Endothelial cell of umbilical vein (primary cell): Measurements from ENCODE around the gene RFC3. TPM values are rescaled to one million over a fixed set of nuclear protein-coding genes. Genes with fewer than 3 reads are reported as not detected.

Source experiments
- BruUV-seq: library from RNA; stranded (reverse); fragments of 400-500 nt; replicated peaks from 2 replicates; lab custom pipeline; 2021; lab: Mats Ljungman, UMichigan
- CTCF ChIA-PET: fragments of 300-600, 350-600 bp; sonication (Branson Sonifier 250); formaldehyde crosslinking; loops from one replicate; lab custom pipeline; 2021; ENCODE audit warnings: antibody characterized with exemption, inconsistent platforms; lab: Charles Lee
- POLR2A ChIA-PET: fragments of 300-600, 350-600 bp; sonication (Branson Sonifier 250); formaldehyde crosslinking; loops from one replicate; lab custom pipeline; 2021; ENCODE audit warnings: antibody characterized with exemption, inconsistent platforms; lab: Charles Lee
- DNase-seq: peaks from one replicate; pipeline ENCODE4 v3.0.0-alpha.2; 2011; ENCODE audit warnings: low read depth, low spot score
- FAIRE-seq: peaks from 2 replicates; lab custom pipeline; 2011; peaks lifted over from hg19 to GRCh38; lab: Jason Lieb, UNC
- H2AFZ ChIP-seq: 2 replicates; pipeline ENCODE4 v1.6.0; 2012; ENCODE audit warnings: low read depth, low read length, control low read depth, inconsistent platforms
- H3K27ac ChIP-seq: 2 replicates; pipeline ENCODE4 v1.5.1; 2011; ENCODE audit warnings: low read depth, mild to moderate bottlenecking, control low read depth, low read length, moderate library complexity; ENCODE audit not compliant: insufficient read depth
- H3K27me3 ChIP-seq, 2 experiments: 2 replicates each; pipeline versions ENCODE4 v1.6.0 to v1.6.1; 2011; ENCODE audit warnings: low read length in 2 of 2, mixed read lengths in 1 of 2; ENCODE audit not compliant: control insufficient read depth in 2 of 2, insufficient read depth in 2 of 2
- H3K36me3 ChIP-seq, 2 experiments: 2 replicates in 1 of 2; 3 replicates in 1 of 2; pipeline ENCODE4 v1.5.1; 2011; ENCODE audit warnings: low read length in 2 of 2, mild to moderate bottlenecking in 1 of 2, moderate library complexity in 1 of 2; ENCODE audit not compliant: control insufficient read depth in 2 of 2, insufficient read depth in 2 of 2; ENCODE audit errors: extremely low read depth in 1 of 2
- H3K4me1 ChIP-seq: 3 replicates; pipeline ENCODE4 v1.5.1; 2011; ENCODE audit warnings: mild to moderate bottlenecking, low read length; ENCODE audit not compliant: control insufficient read depth, insufficient read depth; ENCODE audit errors: extremely low read depth
- H3K4me2 ChIP-seq: 2 replicates; pipeline ENCODE4 v1.6.1; 2011; ENCODE audit warnings: low read length, control low read depth, mixed read lengths; ENCODE audit not compliant: insufficient read depth
- H3K4me3 ChIP-seq, 3 experiments: fragments of 200-600 bp in 1 of 3; sonication (generic), shearing (Covaris generic) in 1 of 3; replicated peaks in 1 of 3; 2 replicates each; pipeline ENCODE4 v1.5.1; 2011 to 2016; ENCODE audit warnings: control low read depth in 3 of 3, low read length in 3 of 3, mild to moderate bottlenecking in 2 of 3, inconsistent platforms in 1 of 3, low read depth in 1 of 3, moderate library complexity in 1 of 3; ENCODE audit not compliant: insufficient read depth in 1 of 3
- H3K79me2 ChIP-seq: 2 replicates; pipeline ENCODE4 v1.6.0; 2012; ENCODE audit warnings: low read length, inconsistent platforms; ENCODE audit not compliant: control insufficient read depth, insufficient read depth
- H3K9ac ChIP-seq: replicated peaks from 2 replicates; pipeline ENCODE3; 2011; ENCODE audit warnings: low read length, control low read depth; ENCODE audit not compliant: insufficient read depth; ENCODE audit errors: extremely low read depth
- H3K9me1 ChIP-seq: replicated peaks from 3 replicates; pipeline ENCODE4 v1.6.0; 2011; ENCODE audit warnings: mild to moderate bottlenecking, low read length; ENCODE audit not compliant: control insufficient read depth, insufficient read depth; ENCODE audit errors: extremely low read depth
- H3K9me3 ChIP-seq: replicated peaks from 2 replicates; pipeline ENCODE4 v1.5.1; 2012; ENCODE audit warnings: low read length, inconsistent platforms; ENCODE audit not compliant: control insufficient read depth, insufficient read depth
- H4K20me1 ChIP-seq: replicated peaks from 2 replicates; pipeline ENCODE3; 2011; ENCODE audit warnings: mild to moderate bottlenecking, low read length; ENCODE audit not compliant: control insufficient read depth, insufficient read depth; ENCODE audit errors: extremely low read depth
- EZH2 ChIP-seq: IDR thresholded peaks from 2 replicates; pipeline ENCODE4 v1.6.1; 2012; ENCODE audit warnings: borderline replicate concordance, low read depth, mild to moderate bottlenecking, moderate library complexity, low read length, inconsistent platforms; ENCODE audit not compliant: severe bottlenecking
- FOS ChIP-seq: IDR thresholded peaks from 2 replicates; pipeline ENCODE4 v1.6.1; 2011; ENCODE audit warnings: mild to moderate bottlenecking, low read length, moderate library complexity, borderline replicate concordance; ENCODE audit not compliant: insufficient read depth
- GATA2 ChIP-seq: IDR thresholded peaks from 2 replicates; pipeline ENCODE4 v1.7.0; 2011; ENCODE audit warnings: low read depth, mild to moderate bottlenecking, moderate library complexity, mixed read lengths, low read length; ENCODE audit not compliant: insufficient read length, insufficient read depth
- JUN ChIP-seq: IDR thresholded peaks from 2 replicates; pipeline ENCODE4 v1.6.1; 2011; ENCODE audit warnings: borderline replicate concordance, low read depth; ENCODE audit not compliant: insufficient read length, insufficient read depth
- MYC ChIP-seq: IDR thresholded peaks from one replicate; pipeline ENCODE4 v1.6.1; 2011; ENCODE audit warnings: mild to moderate bottlenecking, low read depth, low read length
- POLR2A ChIP-seq: IDR thresholded peaks from 2 replicates; pipeline ENCODE4 v1.6.1; 2012; ENCODE audit warnings: low read depth, mild to moderate bottlenecking, control low read depth, low read length
- POLR2AphosphoS5 ChIP-seq: IDR thresholded peaks from 2 replicates; pipeline ENCODE4 v1.6.1; 2012; ENCODE audit warnings: low read depth, mild to moderate bottlenecking, control low read depth, low read length, moderate library complexity; ENCODE audit not compliant: insufficient read depth
- dilution Hi-C: fragments of 300-500 bp; cut with MboI; formaldehyde crosslinking; loops from one replicate; pipeline ENCODE4 v1.15.0; 2019; ENCODE audit warnings: low sequenced_read_pairs; ENCODE audit not compliant: extremely low pct_ligation_motif_present
- intact Hi-C: fragments of 100-400 bp; cut with micrococcal nuclease; formaldehyde crosslinking; loops from one replicate; pipeline ENCODE4 v1.10.0; 2022
- polyA plus RNA-seq, 4 experiments: library from polyadenylated mRNA; depleted of rRNA in 3 of 4; stranded (reverse) in 3 of 4; unstranded in 1 of 4; fragments of >200 nt; gene quantifications; 2 replicates each; pipeline versions ENCODE4 v1.2.1 to v1.2.3, GENCODE V29; 2011 to 2012; ENCODE audit warnings: missing spikeins in 1 of 4
- total RNA-seq: library from RNA; stranded (reverse); gene quantifications from 2 replicates; pipeline ENCODE4 v1.2.3, GENCODE V29; 2021
- TF ChIP-seq, protein P1 (sequence below): IDR thresholded peaks from 2 replicates; pipeline ENCODE4 v1.6.1; 2011; ENCODE audit not compliant: insufficient read depth, insufficient read length
- TF ChIP-seq, protein P2 (sequence below), 2 donors: IDR thresholded peaks; 1 replicate in 1 of 2; 2 replicates in 1 of 2; pipeline ENCODE4 v1.5.1; 2011; ENCODE audit warnings: low read length in 2 of 2, mild to moderate bottlenecking in 2 of 2, moderate library complexity in 2 of 2, control low read depth in 1 of 2, inconsistent platforms in 1 of 2, low read depth in 1 of 2; ENCODE audit not compliant: insufficient read depth in 1 of 2; ENCODE audit errors: extremely low read depth in 1 of 2

RFC3 gene
- total and polyA plus RNA-seq, 2 donors (not counting 3 experiments of a cell fraction or from before 2014, with no cell fraction given), result 7.3 to 17.9 TPM

DNA sequence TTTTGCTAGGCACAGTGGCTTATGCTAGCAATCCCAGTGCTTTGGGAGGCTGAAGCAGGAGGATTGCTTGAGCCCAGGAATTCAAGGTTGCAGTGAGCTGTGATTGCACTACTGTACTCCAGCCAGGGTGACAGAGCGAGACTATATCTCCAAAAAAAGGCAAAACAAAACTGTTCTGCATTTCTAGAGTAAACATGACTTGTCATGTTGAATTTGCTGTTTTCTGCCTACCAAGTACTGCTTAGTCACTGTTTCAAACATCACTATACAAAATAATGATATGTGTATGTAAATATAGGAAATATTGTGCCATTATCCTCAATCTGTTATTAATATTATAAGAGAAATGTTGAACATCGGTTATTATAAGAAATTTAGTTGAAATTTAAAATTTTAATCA lies 9.2 kb downstream of the RFC3 start:
- Histone ChIP-seq H3K9ac (no peak overlapping the region), H3K36me3 (peaks cover 2 to 26% of the 10 kb centered on the region in 2 experiments), H3K27me3 (no peaks in the 10 kb centered on the region), H3K9me3 (no peaks in the 10 kb centered on the region), H3K4me2 (no peak overlapping the region), H3K4me3 (no peak overlapping the region), H3K4me1 (no peaks in the 10 kb centered on the region), H2AFZ (no peak overlapping the region), H3K9me1 (no peaks in the 10 kb centered on the region), H4K20me1 (no peaks in the 10 kb centered on the region), H3K27ac (no peak overlapping the region), H3K79me2 (no peaks in the 10 kb centered on the region)
- no TSS peak for BruUV-seq
- CTCF ChIA-PET, result no interaction called here
- POLR2A ChIA-PET, result no interaction called here
- FAIRE-seq (no peak), DNase-seq (no peak)
- dilution Hi-C loops (no loop called here), intact Hi-C loops (no loop called here)
- no peak for TF ChIP-seq POLR2AphosphoS5
- no peak for TF ChIP-seq EZH2
- TF ChIP-seq MYC, result no peak
- TF ChIP-seq, protein P1, sequence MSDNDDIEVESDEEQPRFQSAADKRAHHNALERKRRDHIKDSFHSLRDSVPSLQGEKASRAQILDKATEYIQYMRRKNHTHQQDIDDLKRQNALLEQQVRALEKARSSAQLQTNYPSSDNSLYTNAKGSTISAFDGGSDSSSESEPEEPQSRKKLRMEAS, result no peak
- TF ChIP-seq POLR2A, result no peak
- TF ChIP-seq FOS, result no peak
- TF ChIP-seq GATA2, result no peak
- no peak for TF ChIP-seq JUN
- TF ChIP-seq, protein P2, sequence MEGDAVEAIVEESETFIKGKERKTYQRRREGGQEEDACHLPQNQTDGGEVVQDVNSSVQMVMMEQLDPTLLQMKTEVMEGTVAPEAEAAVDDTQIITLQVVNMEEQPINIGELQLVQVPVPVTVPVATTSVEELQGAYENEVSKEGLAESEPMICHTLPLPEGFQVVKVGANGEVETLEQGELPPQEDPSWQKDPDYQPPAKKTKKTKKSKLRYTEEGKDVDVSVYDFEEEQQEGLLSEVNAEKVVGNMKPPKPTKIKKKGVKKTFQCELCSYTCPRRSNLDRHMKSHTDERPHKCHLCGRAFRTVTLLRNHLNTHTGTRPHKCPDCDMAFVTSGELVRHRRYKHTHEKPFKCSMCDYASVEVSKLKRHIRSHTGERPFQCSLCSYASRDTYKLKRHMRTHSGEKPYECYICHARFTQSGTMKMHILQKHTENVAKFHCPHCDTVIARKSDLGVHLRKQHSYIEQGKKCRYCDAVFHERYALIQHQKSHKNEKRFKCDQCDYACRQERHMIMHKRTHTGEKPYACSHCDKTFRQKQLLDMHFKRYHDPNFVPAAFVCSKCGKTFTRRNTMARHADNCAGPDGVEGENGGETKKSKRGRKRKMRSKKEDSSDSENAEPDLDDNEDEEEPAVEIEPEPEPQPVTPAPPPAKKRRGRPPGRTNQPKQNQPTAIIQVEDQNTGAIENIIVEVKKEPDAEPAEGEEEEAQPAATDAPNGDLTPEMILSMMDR (IDR thresholded peaks at IDR 0.05; ENCODE audit: extremely low read depth in 1 of 2, insufficient read depth in 1 of 2, low read depth in 1 of 2, low read length in 2 of 2), result no peak
